ENCODE measurements around the gene MVD. TPM values are rescaled to one million over a fixed set of nuclear protein-coding genes. Genes with fewer than 3 reads are reported as not detected.

The MVD gene
- total and polyA plus RNA-seq, 2 of the 13 experiments (the other 11 are each of a cell fraction or from before 2014, with no cell fraction given): 28.1 to 187 TPM

DNA sequence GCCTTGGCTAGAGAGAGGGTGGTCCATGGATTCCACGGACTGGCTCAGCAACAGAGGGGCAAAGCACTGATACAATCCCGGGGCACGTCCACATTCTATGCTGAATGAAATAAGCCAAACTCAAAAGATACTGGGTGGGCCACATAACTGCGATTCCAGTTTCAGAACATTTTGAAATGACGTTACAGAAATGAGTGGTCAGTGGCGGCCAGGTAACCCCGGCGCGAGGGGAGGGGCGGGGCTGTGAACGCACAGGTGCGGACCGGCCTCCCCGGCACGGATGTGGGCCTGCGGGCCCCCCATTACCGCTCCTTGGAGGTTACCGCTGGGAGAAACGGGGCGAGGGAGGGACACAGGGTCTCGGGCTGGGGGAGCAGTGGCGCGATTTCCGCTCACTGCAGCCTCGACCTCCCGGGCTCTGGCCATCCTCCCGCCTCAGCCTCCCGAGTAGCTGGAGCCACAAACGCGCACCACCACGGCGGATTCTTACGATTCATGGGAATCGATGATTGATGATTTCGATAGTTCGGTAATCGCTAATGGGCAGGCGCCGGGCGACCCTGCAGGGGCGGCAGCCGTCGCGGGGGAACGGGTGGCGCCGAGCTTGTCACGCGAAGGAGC lies 559 bp downstream of the MVD start (continued):
- TF ChIP-seq NFE2 (CRISPR knock-in tag; IDR thresholded peaks at IDR 0.05): no peak
- TF ChIP-seq, protein P1, sequence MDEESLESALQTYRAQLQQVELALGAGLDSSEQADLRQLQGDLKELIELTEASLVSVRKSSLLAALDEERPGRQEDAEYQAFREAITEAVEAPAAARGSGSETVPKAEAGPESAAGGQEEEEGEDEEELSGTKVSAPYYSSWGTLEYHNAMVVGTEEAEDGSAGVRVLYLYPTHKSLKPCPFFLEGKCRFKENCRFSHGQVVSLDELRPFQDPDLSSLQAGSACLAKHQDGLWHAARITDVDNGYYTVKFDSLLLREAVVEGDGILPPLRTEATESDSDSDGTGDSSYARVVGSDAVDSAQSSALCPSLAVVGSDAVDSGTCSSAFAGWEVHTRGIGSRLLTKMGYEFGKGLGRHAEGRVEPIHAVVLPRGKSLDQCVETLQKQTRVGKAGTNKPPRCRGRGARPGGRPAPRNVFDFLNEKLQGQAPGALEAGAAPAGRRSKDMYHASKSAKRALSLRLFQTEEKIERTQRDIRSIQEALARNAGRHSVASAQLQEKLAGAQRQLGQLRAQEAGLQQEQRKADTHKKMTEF (CRISPR knock-in tag; IDR thresholded peaks at IDR 0.05): no peak
- TF ChIP-seq, protein P2, sequence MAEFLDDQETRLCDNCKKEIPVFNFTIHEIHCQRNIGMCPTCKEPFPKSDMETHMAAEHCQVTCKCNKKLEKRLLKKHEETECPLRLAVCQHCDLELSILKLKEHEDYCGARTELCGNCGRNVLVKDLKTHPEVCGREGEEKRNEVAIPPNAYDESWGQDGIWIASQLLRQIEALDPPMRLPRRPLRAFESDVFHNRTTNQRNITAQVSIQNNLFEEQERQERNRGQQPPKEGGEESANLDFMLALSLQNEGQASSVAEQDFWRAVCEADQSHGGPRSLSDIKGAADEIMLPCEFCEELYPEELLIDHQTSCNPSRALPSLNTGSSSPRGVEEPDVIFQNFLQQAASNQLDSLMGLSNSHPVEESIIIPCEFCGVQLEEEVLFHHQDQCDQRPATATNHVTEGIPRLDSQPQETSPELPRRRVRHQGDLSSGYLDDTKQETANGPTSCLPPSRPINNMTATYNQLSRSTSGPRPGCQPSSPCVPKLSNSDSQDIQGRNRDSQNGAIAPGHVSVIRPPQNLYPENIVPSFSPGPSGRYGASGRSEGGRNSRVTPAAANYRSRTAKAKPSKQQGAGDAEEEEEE (CRISPR knock-in tag; IDR thresholded peaks at IDR 0.05; ENCODE audit: borderline replicate concordance): 0 out of 2 replicates have a peak, but pooled peaks have one; percentile 75
- TF ChIP-seq SOX13 (IDR thresholded peaks at IDR 0.05): no peak
- TF ChIP-seq SOX13 (CRISPR knock-in tag; conservative IDR thresholded peaks at IDR 0.05 in 1 of 2, IDR thresholded peaks at IDR 0.05 in 1 of 2): no peak
- TF ChIP-seq ZNF431 (CRISPR knock-in tag; IDR thresholded peaks at IDR 0.05; ENCODE audit: borderline replicate concordance, low read depth): peak; percentile 73
- no peak for TF ChIP-seq FOSL1 (CRISPR knock-in tag; IDR thresholded peaks at IDR 0.05; ENCODE audit: borderline replicate concordance)
- TF ChIP-seq, protein P3, sequence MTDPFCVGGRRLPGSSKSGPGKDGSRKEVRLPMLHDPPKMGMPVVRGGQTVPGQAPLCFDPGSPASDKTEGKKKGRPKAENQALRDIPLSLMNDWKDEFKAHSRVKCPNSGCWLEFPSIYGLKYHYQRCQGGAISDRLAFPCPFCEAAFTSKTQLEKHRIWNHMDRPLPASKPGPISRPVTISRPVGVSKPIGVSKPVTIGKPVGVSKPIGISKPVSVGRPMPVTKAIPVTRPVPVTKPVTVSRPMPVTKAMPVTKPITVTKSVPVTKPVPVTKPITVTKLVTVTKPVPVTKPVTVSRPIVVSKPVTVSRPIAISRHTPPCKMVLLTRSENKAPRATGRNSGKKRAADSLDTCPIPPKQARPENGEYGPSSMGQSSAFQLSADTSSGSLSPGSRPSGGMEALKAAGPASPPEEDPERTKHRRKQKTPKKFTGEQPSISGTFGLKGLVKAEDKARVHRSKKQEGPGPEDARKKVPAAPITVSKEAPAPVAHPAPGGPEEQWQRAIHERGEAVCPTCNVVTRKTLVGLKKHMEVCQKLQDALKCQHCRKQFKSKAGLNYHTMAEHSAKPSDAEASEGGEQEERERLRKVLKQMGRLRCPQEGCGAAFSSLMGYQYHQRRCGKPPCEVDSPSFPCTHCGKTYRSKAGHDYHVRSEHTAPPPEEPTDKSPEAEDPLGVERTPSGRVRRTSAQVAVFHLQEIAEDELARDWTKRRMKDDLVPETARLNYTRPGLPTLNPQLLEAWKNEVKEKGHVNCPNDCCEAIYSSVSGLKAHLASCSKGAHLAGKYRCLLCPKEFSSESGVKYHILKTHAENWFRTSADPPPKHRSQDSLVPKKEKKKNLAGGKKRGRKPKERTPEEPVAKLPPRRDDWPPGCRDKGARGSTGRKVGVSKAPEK (CRISPR knock-in tag; IDR thresholded peaks at IDR 0.05; ENCODE audit: borderline replicate concordance): no peak
- TF ChIP-seq ZMAT3 (CRISPR knock-in tag; conservative IDR thresholded peaks at IDR 0.05): no peak
- no peak for TF ChIP-seq POGZ (CRISPR knock-in tag; IDR thresholded peaks at IDR 0.05)
- TF ChIP-seq, protein P4, sequence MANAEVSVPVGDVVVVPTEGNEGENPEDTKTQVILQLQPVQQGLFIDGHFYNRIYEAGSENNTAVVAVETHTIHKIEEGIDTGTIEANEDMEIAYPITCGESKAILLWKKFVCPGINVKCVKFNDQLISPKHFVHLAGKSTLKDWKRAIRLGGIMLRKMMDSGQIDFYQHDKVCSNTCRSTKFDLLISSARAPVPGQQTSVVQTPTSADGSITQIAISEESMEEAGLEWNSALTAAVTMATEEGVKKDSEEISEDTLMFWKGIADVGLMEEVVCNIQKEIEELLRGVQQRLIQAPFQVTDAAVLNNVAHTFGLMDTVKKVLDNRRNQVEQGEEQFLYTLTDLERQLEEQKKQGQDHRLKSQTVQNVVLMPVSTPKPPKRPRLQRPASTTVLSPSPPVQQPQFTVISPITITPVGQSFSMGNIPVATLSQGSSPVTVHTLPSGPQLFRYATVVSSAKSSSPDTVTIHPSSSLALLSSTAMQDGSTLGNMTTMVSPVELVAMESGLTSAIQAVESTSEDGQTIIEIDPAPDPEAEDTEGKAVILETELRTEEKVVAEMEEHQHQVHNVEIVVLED (CRISPR knock-in tag; IDR thresholded peaks at IDR 0.05; ENCODE audit: borderline replicate concordance): no peak
- TF ChIP-seq GATAD2A (CRISPR knock-in tag; IDR thresholded peaks at IDR 0.05): peak; percentile 27; the same call in 1 of the 2 replicates
- no peak for TF ChIP-seq PCBP2 (optimal IDR thresholded peaks at IDR 0.05; ENCODE audit: low read depth, low read length, poor library complexity, severe bottlenecking)
- TF ChIP-seq NRL (CRISPR knock-in tag; IDR thresholded peaks at IDR 0.05; ENCODE audit: borderline replicate concordance): peak; percentile 88; the same call in 1 of the 2 replicates
- TF ChIP-seq, protein P5, sequence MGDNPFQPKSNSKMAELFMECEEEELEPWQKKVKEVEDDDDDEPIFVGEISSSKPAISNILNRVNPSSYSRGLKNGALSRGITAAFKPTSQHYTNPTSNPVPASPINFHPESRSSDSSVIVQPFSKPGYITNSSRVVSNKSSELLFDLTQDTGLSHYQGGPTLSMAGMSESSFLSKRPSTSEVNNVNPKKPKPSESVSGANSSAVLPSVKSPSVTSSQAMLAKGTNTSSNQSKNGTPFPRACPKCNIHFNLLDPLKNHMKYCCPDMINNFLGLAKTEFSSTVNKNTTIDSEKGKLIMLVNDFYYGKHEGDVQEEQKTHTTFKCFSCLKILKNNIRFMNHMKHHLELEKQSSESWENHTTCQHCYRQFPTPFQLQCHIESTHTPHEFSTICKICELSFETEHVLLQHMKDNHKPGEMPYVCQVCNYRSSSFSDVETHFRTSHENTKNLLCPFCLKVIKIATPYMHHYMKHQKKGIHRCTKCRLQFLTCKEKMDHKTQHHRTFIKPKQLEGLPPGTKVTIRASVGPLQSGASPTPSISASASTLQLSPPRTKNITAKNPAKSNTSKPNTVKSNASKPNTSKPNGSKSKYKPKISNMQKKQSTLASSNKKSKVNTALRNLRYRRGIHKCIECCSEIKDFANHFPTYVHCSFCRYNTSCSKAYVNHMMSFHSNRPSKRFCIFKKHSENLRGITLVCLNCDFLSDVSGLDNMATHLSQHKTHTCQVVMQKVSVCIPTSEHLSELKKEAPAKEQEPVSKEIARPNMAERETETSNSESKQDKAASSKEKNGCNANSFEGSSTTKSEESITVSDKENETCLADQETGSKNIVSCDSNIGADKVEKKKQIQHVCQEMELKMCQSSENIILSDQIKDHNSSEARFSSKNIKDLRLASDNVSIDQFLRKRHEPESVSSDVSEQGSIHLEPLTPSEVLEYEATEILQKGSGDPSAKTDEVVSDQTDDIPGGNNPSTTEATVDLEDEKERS (CRISPR knock-in tag; IDR thresholded peaks at IDR 0.05): no peak
- TF ChIP-seq SRY (CRISPR knock-in tag; IDR thresholded peaks at IDR 0.05): no peak
- TF ChIP-seq THYN1 (CRISPR knock-in tag; IDR thresholded peaks at IDR 0.05; ENCODE audit: borderline replicate concordance, low read depth): no peak
- TF ChIP-seq DR1 (CRISPR knock-in tag; IDR thresholded peaks at IDR 0.05): no peak

Measured in HepG2 (cell line).